HCT116 (cell line): ENCODE measurements around the gene MOCS2. TPM values are rescaled to one million over a fixed set of nuclear protein-coding genes. Genes with fewer than 3 reads are reported as not detected.

ENCODE experiments used
- ATAC-seq: fragments of 200-7000 bp; cut with Tn5 transposase; 2 replicates; pipeline ENCODE4 v1.9.1; 2020; ENCODE audit warnings: mild to moderate bottlenecking, moderate library complexity
- BruUV-seq: library from RNA; stranded (reverse); fragments of 400-500 nt; replicated peaks from 2 replicates; lab custom pipeline; 2021; lab: Mats Ljungman, UMichigan
- CTCF ChIA-PET: fragments of 300-600 bp; sonication (Branson Sonifier 250); formaldehyde crosslinking; loops from one replicate; lab custom pipeline; 2021; ENCODE audit warnings: antibody characterized with exemption; lab: Charles Lee
- POLR2A ChIA-PET: fragments of 300-600, 350-600 bp; sonication (Branson Sonifier 250); formaldehyde crosslinking; loops from one replicate; lab custom pipeline; 2021; ENCODE audit warnings: antibody characterized with exemption; lab: Charles Lee
- RAD21 ChIA-PET, 2 experiments: fragments of 300-600 bp; sonication (Branson Sonifier 250); formaldehyde crosslinking; loops; one replicate each; lab custom pipeline; 2023; ENCODE audit warnings: low total read pairs in 2 of 2; ENCODE audit not compliant: uncharacterized antibody in 2 of 2, unreplicated experiment in 2 of 2, low non-redundant PET in 1 of 2; lab: Charles Lee
- DNase-seq: peaks from one replicate; pipeline ENCODE4 v3.0.0-alpha.2; 2010; ENCODE audit warnings: low read depth, low spot score
- H2AFZ ChIP-seq: fragments of 200-600 bp; shearing (Covaris generic), sonication (generic); 2 replicates; pipeline ENCODE4 v1.6.1; 2017; ENCODE audit warnings: low read depth, mixed run types, mixed read lengths, antibody characterized with exemption, low read length; ENCODE audit not compliant: poor library complexity, severe bottlenecking
- H3K27ac ChIP-seq: 2 replicates; pipeline ENCODE4 v1.5.1; 2012; ENCODE audit warnings: low read depth, low read length
- H3K27me3 ChIP-seq: fragments of 200-600 bp; sonication (generic); 2 replicates; pipeline ENCODE4 v1.6.1; 2016; ENCODE audit warnings: mixed run types, low read length, mixed read lengths; ENCODE audit not compliant: insufficient read depth
- H3K36me3 ChIP-seq, 2 experiments: fragments of 200-500 bp in 1 of 2; fragments of 200-600 bp in 1 of 2; sonication (Bioruptor generic) in 1 of 2; sonication (generic) in 1 of 2; 2 replicates each; pipeline versions ENCODE4 v1.5.1 to v1.6.1; 2014 to 2016; ENCODE audit warnings: low read length in 2 of 2, inconsistent platforms in 1 of 2, mixed read lengths in 1 of 2, mixed run types in 1 of 2; ENCODE audit not compliant: insufficient read depth in 2 of 2, control insufficient read depth in 1 of 2
- H3K4me1 ChIP-seq, 2 experiments: fragments of 200-600 bp in 1 of 2; sonication (generic) in 1 of 2; 2 replicates each; pipeline versions ENCODE4 v1.5.1 to v1.6.1; 2012 to 2017; ENCODE audit warnings: low read length in 2 of 2, inconsistent platforms in 1 of 2, mild to moderate bottlenecking in 1 of 2, mixed read lengths in 1 of 2, mixed run types in 1 of 2, moderate library complexity in 1 of 2; ENCODE audit not compliant: insufficient read depth in 2 of 2, control insufficient read depth in 1 of 2
- H3K4me2 ChIP-seq: fragments of 200-600 bp; sonication (generic); 2 replicates; pipeline ENCODE4 v1.6.1; 2017; ENCODE audit warnings: mixed run types, low read length, mixed read lengths
- H3K4me3 ChIP-seq, 2 experiments: fragments of 200-600 bp in 1 of 2; sonication (generic) in 1 of 2; replicated peaks in 1 of 2; 2 replicates each; pipeline ENCODE4 v1.5.1; 2011 to 2016; ENCODE audit warnings: low read length in 2 of 2, control low read depth in 1 of 2, low read depth in 1 of 2, mild to moderate bottlenecking in 1 of 2, mixed read lengths in 1 of 2, mixed run types in 1 of 2
- H3K79me2 ChIP-seq: fragments of 200-600 bp; sonication (generic); 2 replicates; pipeline ENCODE4 v1.6.1; 2017; ENCODE audit warnings: mild to moderate bottlenecking, mixed run types, low read length, moderate library complexity, mixed read lengths; ENCODE audit not compliant: insufficient read depth
- H3K9ac ChIP-seq: fragments of 200-600 bp; sonication (generic); 2 replicates; pipeline ENCODE4 v1.6.1; 2016; ENCODE audit warnings: low read length, mixed read lengths
- H3K9me2 ChIP-seq: fragments of 200-600 bp; sonication (generic), shearing (Covaris generic); 2 replicates; pipeline ENCODE4 v1.6.1; 2017; ENCODE audit warnings: mixed run types, mild to moderate bottlenecking, moderate library complexity; ENCODE audit not compliant: insufficient read depth
- H3K9me3 ChIP-seq, 2 experiments: fragments of 200-500 bp in 1 of 2; fragments of 200-600 bp in 1 of 2; sonication (Bioruptor generic) in 1 of 2; sonication (generic) in 1 of 2; 2 replicates each; pipeline ENCODE4 v1.6.1; 2014 to 2017; ENCODE audit warnings: low read length in 2 of 2, mixed read lengths in 2 of 2, inconsistent platforms in 1 of 2, low read depth in 1 of 2, mild to moderate bottlenecking in 1 of 2, mixed run types in 1 of 2, moderate library complexity in 1 of 2; ENCODE audit not compliant: control insufficient read depth in 1 of 2, insufficient read depth in 1 of 2
- H4K20me1 ChIP-seq: fragments of 200-600 bp; sonication (generic), shearing (Covaris generic); 2 replicates; pipeline ENCODE4 v1.6.1; 2017; ENCODE audit warnings: mixed run types, mild to moderate bottlenecking, moderate library complexity; ENCODE audit not compliant: insufficient read depth
- CBX3 ChIP-seq: IDR thresholded peaks from 2 replicates; pipeline ENCODE4 v1.6.1; 2012; ENCODE audit warnings: low read depth
- CEBPB ChIP-seq: IDR thresholded peaks from 2 replicates; pipeline ENCODE4 v1.6.1; 2012; ENCODE audit warnings: low read depth
- EZH2phosphoT487 ChIP-seq: fragments of 200-600 bp; IDR thresholded peaks from 2 replicates; pipeline ENCODE4 v1.6.1; 2018; ENCODE audit warnings: antibody characterized with exemption, borderline replicate concordance
- POLR2AphosphoS5 ChIP-seq: IDR thresholded peaks from 2 replicates; pipeline ENCODE4 v1.6.1; 2011; ENCODE audit warnings: mild to moderate bottlenecking, low read depth, low read length, moderate library complexity
- intact Hi-C: fragments of 100-400 bp; cut with micrococcal nuclease; formaldehyde crosslinking; loops from 2 replicates; pipeline ENCODE4 v1.10.0; 2022
- total RNA-seq: library from RNA; stranded (reverse); gene quantifications from one replicate; pipeline ENCODE4 v1.2.1, GENCODE V29; 2021; ENCODE audit not compliant: unreplicated experiment
- TF ChIP-seq, protein P1 (sequence below): IDR thresholded peaks from 2 replicates; pipeline ENCODE4 v1.6.1; 2012

Gene MOCS2
- total RNA-seq, 1 experiment from 2014 or later, result 34.0 TPM

DNA sequence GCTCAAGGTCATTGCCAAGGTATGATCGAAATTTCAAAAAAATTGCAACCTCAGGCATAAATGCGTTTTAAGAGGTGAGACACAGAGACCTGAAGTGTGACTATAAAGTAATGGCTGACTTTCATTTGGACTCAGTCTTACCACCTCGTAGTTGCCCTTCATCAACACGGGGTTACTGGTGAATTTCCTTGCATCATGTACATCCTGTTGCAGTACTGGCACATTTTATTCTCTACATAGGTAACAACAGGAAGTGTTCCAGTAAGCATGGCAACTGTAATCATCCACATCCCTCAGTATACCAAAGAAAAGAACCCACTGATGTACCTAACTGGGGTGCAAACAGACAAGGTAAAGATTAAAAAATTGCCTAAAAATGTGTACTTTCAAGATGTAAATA, 29.3 kb downstream of the MOCS2 start:
- ATAC-seq, result no peak
- H3K36me3 ChIP-seq, result peaks cover 16 to 78% of the 10 kb centered on the region in 2 experiments; a peak in 3 of 4 replicates
- ChIA-PET RAD21 (no interaction called here), POLR2A (no interaction called here), CTCF (no interaction called here)
- H3K9me3 ChIP-seq, result no peaks in the 10 kb centered on the region
- no peaks in the 10 kb centered on the region for H3K4me1 ChIP-seq
- H3K9me2 ChIP-seq, result no peaks in the 10 kb centered on the region
- TF ChIP-seq, protein P1, sequence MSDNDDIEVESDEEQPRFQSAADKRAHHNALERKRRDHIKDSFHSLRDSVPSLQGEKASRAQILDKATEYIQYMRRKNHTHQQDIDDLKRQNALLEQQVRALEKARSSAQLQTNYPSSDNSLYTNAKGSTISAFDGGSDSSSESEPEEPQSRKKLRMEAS, result no peak
- TF ChIP-seq POLR2AphosphoS5, result no peak
- no peaks in the 10 kb centered on the region for H4K20me1 ChIP-seq
- H2AFZ ChIP-seq, result no peak overlapping the region
- intact Hi-C loops, result no loop called here
- no peaks in the 10 kb centered on the region for H3K27me3 ChIP-seq
- no peak overlapping the region for H3K9ac ChIP-seq
- BruUV-seq, result no TSS peak
- H3K4me3 ChIP-seq, result no peak overlapping the region
- H3K79me2 ChIP-seq, result no peaks in the 10 kb centered on the region
- H3K4me2 ChIP-seq, result no peak overlapping the region
- no peak for DNase-seq
- H3K27ac ChIP-seq, result no peak overlapping the region

DNA sequence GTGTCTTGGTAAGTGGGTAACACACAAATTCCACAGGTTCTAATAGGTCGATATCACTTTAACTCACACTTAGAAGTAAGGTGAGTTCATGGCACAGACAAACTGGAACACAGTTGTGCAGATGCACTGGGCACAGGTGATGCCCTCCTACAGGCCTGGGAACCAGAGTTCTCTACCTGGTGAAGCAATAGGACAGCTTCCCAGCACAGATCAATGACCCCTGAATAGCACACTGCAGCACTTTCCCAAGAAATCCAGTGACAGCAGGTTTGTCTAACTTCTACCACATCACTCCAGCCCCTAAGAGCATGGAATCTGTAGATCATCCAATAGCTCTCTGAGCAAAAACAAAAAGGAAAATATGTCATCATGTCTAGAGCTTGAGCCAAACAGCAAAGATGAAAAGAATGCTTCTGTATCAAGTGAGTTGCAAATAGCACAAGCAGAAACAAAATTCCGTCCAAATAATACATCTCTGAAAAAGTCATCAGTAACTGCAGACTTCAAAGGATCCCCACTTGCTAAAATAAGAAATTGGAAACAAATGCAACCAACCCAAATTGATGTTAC, 33.5 kb downstream of the MOCS2 start:
- ChIA-PET CTCF (no interaction called here), RAD21 (no interaction called here), POLR2A (no interaction called here)
- Histone ChIP-seq H3K9me2 (no peaks in the 10 kb centered on the region), H3K36me3 (peaks cover 23 to 78% of the 10 kb centered on the region in 2 experiments; a peak in 3 of 4 replicates), H3K4me3 (no peak overlapping the region), H2AFZ (no peak overlapping the region), H3K27me3 (no peaks in the 10 kb centered on the region), H3K4me1 (no peaks in the 10 kb centered on the region), H3K9ac (no peak overlapping the region), H3K9me3 (no peaks in the 10 kb centered on the region), H3K79me2 (no peaks in the 10 kb centered on the region), H3K27ac (no peak overlapping the region), H4K20me1 (no peaks in the 10 kb centered on the region), H3K4me2 (no peak overlapping the region)
- TF ChIP-seq CEBPB, result no peak
- TF ChIP-seq EZH2phosphoT487, result no peak
- no peak for TF ChIP-seq CBX3
- DNase-seq (no peak), ATAC-seq (no peak)
- intact Hi-C loops, result no loop called here
- BruUV-seq, result no TSS peak
